Neural crest cell (in vitro differentiated cells): ENCODE measurements around the gene CCDC68. TPM values are rescaled to one million over a fixed set of nuclear protein-coding genes. Genes with fewer than 3 reads are reported as not detected.
"Not testable (repeated sequence)": the region's sequence is repeated elsewhere in the genome, so short reads cannot be mapped to it uniquely, and the experiment has no call there.

Experiments
- DNase-seq: peaks from one replicate; pipeline ENCODE4 v3.0.0; 2021; ENCODE audit warnings: low read depth, mixed read lengths, low spot score
- H3K27ac Mint-ChIP-seq: one replicate; pipeline ENCODE4 v1.8.0; 2021; ENCODE audit warnings: mild to moderate bottlenecking, mixed read lengths; ENCODE audit not compliant: unreplicated experiment
- H3K27me3 Mint-ChIP-seq: 2 replicates; pipeline ENCODE4 v1.8.0; 2021; ENCODE audit warnings: low read depth, mild to moderate bottlenecking, mixed read lengths
- H3K36me3 Mint-ChIP-seq: 2 replicates; pipeline ENCODE4 v1.8.0; 2021; ENCODE audit warnings: low read depth, mild to moderate bottlenecking, mixed read lengths
- H3K4me1 Mint-ChIP-seq: 2 replicates; pipeline ENCODE4 v1.8.0; 2021; ENCODE audit warnings: mixed read lengths
- H3K4me3 Mint-ChIP-seq: one replicate; pipeline ENCODE4 v1.8.0; 2021; ENCODE audit warnings: mild to moderate bottlenecking, mixed read lengths
- H3K9me3 Mint-ChIP-seq: 2 replicates; pipeline ENCODE4 v1.8.0; 2021; ENCODE audit warnings: mixed read lengths
- total RNA-seq: library from RNA; stranded (reverse); gene quantifications from 2 replicates; pipeline ENCODE4 v1.2.1, GENCODE V29; 2021
- TF ChIP-seq, protein P1 (sequence below): fragments of 200-600 bp; sonication (generic); conservative IDR thresholded peaks from 2 replicates; pipeline ENCODE4 v1.5.0; 2021; ENCODE audit warnings: antibody characterized with exemption, mild to moderate bottlenecking

The CCDC68 gene
- total RNA-seq, 1 donor from 2014 or later, result not detected

DNA sequence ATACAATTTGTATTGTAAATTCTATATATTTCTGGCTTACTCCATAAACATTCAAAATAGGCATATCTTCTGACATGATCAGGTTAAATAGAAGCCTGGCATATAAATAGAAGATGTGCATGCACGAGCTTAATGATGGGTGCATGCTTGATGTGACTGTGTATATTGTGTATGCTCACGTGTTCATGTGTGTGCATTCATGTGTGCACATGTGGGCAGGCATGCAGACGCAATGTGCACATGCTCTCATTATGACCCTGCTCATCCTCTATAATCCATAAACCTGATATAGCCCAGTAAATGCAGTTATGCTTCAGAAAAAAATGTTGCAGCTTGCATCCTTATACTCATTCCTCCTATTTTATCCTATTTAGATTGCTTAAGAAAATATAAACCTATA, 101.8 kb downstream of the CCDC68 start:
- TF ChIP-seq, protein P1, sequence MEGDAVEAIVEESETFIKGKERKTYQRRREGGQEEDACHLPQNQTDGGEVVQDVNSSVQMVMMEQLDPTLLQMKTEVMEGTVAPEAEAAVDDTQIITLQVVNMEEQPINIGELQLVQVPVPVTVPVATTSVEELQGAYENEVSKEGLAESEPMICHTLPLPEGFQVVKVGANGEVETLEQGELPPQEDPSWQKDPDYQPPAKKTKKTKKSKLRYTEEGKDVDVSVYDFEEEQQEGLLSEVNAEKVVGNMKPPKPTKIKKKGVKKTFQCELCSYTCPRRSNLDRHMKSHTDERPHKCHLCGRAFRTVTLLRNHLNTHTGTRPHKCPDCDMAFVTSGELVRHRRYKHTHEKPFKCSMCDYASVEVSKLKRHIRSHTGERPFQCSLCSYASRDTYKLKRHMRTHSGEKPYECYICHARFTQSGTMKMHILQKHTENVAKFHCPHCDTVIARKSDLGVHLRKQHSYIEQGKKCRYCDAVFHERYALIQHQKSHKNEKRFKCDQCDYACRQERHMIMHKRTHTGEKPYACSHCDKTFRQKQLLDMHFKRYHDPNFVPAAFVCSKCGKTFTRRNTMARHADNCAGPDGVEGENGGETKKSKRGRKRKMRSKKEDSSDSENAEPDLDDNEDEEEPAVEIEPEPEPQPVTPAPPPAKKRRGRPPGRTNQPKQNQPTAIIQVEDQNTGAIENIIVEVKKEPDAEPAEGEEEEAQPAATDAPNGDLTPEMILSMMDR, result no peak
- Mint-ChIP-seq H3K27ac (no peak overlapping the region), H3K36me3 (no peaks in the 10 kb centered on the region), H3K9me3 (peaks cover 3% of the 10 kb centered on the region), H3K4me3 (no peak overlapping the region), H3K4me1 (peaks cover 10% of the 10 kb centered on the region), H3K27me3 (no peaks in the 10 kb centered on the region)
- DNase-seq, result no peak

DNA sequence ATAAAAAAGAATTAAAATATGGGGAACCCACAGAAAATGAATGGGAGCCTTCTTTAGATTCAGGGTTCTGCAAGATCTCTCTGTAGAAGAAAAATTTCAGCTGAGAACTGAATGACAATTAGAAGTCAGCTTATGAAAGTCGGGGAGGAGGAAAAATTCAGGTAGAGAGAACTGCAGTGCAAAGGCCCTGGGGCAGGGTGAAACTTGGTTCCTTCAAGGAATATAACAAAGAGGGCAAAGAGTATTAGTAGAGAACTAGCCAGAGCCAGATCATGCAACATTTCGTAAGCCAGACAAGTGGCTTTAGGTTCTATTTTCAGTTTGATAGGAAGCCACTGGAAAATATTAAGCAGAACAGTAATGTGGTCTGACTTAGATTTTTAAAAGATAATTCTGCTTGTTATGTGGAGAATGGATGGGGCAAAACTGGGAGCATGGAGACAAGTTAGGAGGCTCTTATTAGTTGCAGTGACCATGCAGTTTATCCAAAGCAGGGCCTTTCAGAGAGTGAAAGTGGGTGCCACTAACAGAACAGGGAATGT, 103.1 kb downstream of the CCDC68 start:
- H3K27ac Mint-ChIP-seq, result no peak overlapping the region
- DNase-seq, result no peak
- TF ChIP-seq, protein P1, result no peak
- no peak overlapping the region for H3K4me3 Mint-ChIP-seq
- peaks cover 3% of the 10 kb centered on the region for H3K9me3 Mint-ChIP-seq
- H3K27me3 Mint-ChIP-seq, result no peaks in the 10 kb centered on the region
- H3K36me3 Mint-ChIP-seq, result no peaks in the 10 kb centered on the region
- no peaks in the 10 kb centered on the region for H3K4me1 Mint-ChIP-seq

DNA sequence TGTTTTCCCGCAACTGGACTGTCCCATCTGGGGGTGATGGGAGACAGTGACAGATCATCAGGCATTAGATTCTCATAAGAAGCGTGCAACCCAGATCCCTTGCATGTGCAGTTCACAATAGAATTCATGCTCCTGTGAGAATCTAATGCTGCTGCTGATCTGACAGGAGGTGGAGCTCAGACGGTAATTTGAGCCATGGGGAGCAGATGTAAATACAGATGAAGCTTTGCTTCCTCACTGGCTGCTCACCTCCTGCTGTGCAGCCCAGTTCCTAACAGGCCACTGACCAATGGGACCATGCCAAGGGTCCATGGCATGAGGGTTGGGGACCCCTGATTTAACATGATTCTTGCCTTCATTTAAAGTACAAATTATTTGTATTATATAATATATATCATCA, 104.2 kb downstream of the CCDC68 start:
- not testable (repeated sequence) for H3K9me3 Mint-ChIP-seq, H3K36me3 Mint-ChIP-seq, H3K4me3 Mint-ChIP-seq

DNA sequence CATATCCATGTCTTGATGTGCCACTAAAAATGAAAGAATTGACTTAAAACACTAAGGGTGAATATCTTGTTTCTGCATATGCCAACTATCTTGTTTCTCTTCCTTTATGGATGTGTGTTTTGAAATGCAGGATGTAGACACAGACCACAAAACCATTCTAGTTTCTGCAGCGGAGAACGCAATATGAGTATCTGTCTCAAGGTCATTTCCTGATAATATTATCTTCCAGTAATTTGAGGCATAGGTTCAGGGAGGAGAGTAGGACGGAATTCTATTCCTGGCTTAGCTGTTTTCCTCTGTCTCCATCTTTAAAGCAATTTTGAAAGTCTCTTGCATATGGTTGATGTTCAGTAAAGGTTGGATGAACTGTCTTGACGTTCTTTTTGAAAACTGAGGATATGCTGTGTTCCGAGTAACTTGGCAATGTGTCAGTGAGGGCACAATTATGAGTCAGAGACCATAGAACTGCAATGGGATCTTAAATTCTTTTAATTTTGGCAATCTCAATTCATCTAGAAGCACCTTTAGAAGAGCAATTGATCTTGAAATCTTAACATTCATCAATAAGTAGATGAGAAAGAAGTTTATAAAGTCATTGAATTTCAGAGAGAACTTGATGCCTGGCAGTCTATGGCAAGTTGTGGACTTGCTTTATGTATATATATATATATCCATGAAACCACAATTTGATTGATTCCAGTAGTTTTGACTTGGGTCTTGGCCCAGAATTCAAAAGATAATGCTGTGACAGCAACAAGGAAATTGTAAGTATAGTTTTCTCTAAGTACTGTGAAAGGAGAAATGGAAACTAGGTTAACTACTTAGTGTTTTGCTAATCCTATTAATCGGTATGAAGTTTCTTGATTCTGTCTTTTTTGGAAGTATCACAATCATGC, 106.2 kb downstream of the CCDC68 start:
- Mint-ChIP-seq H3K9me3 (peaks cover 3% of the 10 kb centered on the region), H3K36me3 (no peaks in the 10 kb centered on the region), H3K4me3 (no peak overlapping the region), H3K27ac (no peak overlapping the region), H3K27me3 (no peaks in the 10 kb centered on the region), H3K4me1 (no peaks in the 10 kb centered on the region)
- TF ChIP-seq, protein P1, result no peak
- no peak for DNase-seq

More for the DNA sequence above, 104.2 kb downstream of the CCDC68 start:
- DNase-seq, H3K27ac Mint-ChIP-seq, H3K27me3 Mint-ChIP-seq, H3K4me1 Mint-ChIP-seq: not testable (repeated sequence)

Other genes with a start within 250 kb of the CCDC68 start
- gene RAB27B, start 131.0 kb downstream of the CCDC68 start, total RNA-seq, result 0.25 and 0.44 TPM in 2 replicates